HG03521 (cell line): ENCODE data around the gene TMEM164.

Experiments
- ATAC-seq: cut with Tn5 transposase; IDR thresholded peaks from one replicate; pipeline ENCODE4 v1.9.1; 2021; ENCODE audit warnings: mild to moderate bottlenecking, moderate library complexity; ENCODE audit not compliant: unreplicated experiment

Gene TMEM164

GRCh38 chrX:110003167-110004156 lies 548 bp downstream of the TMEM164 start:
- peak; percentile 9 for ATAC-seq

- no peak for ATAC-seq
Measured at GRCh38 chrX:110004215-110004614, 1.3 kb downstream of the TMEM164 start.

GRCh38 chrX:110004731-110005369 lies 1.9 kb downstream of the TMEM164 start:
- no peak for ATAC-seq

GRCh38 chrX:110006161-110006560 lies 3.2 kb downstream of the TMEM164 start:
- no peak for ATAC-seq

- no peak for ATAC-seq
Measured at GRCh38 chrX:110006821-110007375, 4.0 kb downstream of the TMEM164 start.

GRCh38 chrX:110008011-110008635 lies 5.2 kb downstream of the TMEM164 start:
- no peak for ATAC-seq

GRCh38 chrX:110012818-110013485 lies 10.0 kb downstream of the TMEM164 start:
- no peak for ATAC-seq

GRCh38 chrX:110013968-110014367 lies 11.1 kb downstream of the TMEM164 start:
- no peak for ATAC-seq

GRCh38 chrX:110015032-110015431 lies 12.1 kb downstream of the TMEM164 start:
- no peak for ATAC-seq

GRCh38 chrX:110015915-110016314 lies 13.0 kb downstream of the TMEM164 start:
- no peak for ATAC-seq

- ATAC-seq, result no peak
Measured at GRCh38 chrX:110020536-110020935, 17.6 kb downstream of the TMEM164 start.

- no peak for ATAC-seq
Measured at GRCh38 chrX:110021258-110022022, 18.5 kb downstream of the TMEM164 start.

- ATAC-seq, result no peak
Measured at GRCh38 chrX:110022599-110023448, 19.9 kb downstream of the TMEM164 start.

- no peak for ATAC-seq
Measured at GRCh38 chrX:110025395-110025794, 22.5 kb downstream of the TMEM164 start.

GRCh38 chrX:110026099-110026844 lies 23.4 kb downstream of the TMEM164 start:
- no peak for ATAC-seq

GRCh38 chrX:110032534-110033147 lies 29.7 kb downstream of the TMEM164 start:
- ATAC-seq, result no peak

- ATAC-seq, result no peak
Measured at GRCh38 chrX:110034036-110034435, 31.1 kb downstream of the TMEM164 start.
